HG03378 (cell line): ENCODE results near the gene FADD.
"Not testable (repeated sequence)": the region's sequence is repeated elsewhere in the genome, so short reads cannot be mapped to it uniquely, and the experiment has no call there.

Experiments used
- ATAC-seq: cut with Tn5 transposase; IDR thresholded peaks from one replicate; pipeline ENCODE4 v1.9.1; 2021; ENCODE audit warnings: mild to moderate bottlenecking, moderate library complexity; ENCODE audit not compliant: unreplicated experiment

FADD gene

GRCh38 chr11:70180906-70181305 is 22.2 kb upstream of the FADD start:
- no peak for ATAC-seq

DNA sequence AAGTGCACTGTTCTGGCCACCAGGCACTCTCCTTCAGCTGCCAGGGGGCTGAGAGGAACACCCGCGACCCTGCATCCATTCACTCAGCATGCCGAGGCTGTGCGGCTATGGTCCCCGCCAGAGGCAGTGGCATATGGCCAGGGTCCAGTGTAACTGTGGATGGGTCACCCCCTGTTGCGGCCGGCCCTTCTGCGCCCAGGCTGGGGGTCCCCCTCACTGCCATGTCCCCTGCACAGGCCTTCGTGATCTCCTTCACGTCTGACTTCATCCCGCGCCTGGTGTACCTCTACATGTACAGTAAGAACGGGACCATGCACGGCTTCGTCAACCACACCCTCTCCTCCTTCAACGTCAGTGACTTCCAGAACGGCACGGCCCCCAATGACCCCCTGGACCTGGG is 20.8 kb upstream of the FADD start:
- ATAC-seq = no peak

DNA sequence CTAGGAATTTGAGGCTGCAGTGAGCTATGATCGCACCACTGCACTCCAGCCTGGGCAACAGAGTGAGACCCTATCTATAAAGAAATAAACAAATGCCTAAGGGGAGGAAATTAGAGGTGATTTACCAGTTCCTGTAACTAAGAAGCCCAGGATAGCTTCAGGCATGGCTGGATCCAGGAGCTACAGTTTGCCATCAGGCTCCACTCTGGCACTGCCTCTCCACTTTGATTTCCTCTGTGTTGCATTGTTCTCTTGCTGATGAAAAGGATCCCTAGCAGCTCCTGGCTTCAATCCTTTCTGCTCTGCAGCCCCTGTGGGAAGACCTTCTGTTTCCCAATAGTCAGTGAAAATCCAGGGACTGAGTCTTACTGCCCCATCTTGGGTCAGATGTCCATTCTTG is 20.1 kb upstream of the FADD start:
- ATAC-seq = no peak

DNA sequence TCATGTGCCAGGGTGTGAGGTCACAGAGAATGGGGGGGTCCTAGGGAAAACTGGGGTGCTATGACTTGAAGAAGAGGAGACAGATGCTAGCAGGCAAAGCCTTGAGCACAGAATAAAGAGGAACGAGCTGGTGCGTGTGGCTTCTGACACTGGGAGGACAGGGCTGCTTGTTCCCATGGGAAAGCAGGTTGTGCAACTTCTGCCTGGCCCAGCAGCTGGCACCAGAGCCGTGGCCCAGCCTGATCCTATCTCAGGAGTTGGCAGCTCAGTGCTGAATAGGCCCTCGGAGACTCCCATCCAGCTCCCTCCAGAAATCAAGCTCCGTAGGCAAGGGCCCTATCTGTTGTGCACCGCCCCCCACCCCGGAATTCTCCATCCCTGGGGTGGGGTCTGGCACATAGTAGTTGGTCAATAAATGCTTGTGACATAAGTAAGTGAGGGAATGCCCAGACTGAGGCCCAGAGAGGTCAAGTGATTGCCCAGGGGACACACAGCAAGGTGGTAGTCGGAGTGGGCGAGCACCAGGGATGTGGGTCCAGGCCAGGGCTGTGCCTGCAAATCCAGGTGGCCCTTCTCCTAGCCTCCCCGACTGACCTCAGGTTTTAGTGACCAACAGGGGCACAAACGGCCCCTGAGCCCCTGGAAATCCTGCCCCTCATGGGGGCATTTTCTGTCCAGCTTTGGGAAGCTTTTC is 19.5 kb upstream of the FADD start:
- ATAC-seq = no peak

- ATAC-seq = no peak
Measured at GRCh38 chr11:70184396-70184795, 18.7 kb upstream of the FADD start.

- ATAC-seq = no peak
Measured at GRCh38 chr11:70185348-70186055, 17.6 kb upstream of the FADD start.

DNA sequence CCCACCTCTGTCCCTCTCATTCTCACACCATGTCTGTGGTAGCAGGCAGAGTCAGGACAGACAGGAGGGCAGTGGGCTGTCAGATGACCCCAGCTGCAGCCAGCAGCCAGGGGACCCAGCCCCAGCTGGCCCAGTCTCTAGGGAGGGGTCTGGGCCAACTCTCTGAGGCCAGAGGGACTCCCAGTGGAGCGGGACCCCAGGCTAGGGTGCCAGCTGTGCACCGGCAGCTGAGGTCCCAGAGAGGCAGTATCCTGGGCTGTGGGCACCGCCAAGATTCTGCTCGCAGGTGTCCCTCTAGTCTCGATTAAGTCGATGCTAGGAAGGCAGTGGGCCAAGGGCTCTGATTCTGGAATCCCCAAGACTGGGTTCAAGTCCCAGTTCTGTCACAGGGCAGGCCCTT is 16.7 kb upstream of the FADD start:
- no peak for ATAC-seq

- ATAC-seq = no peak
Measured at GRCh38 chr11:70186936-70187335, 16.2 kb upstream of the FADD start.

DNA sequence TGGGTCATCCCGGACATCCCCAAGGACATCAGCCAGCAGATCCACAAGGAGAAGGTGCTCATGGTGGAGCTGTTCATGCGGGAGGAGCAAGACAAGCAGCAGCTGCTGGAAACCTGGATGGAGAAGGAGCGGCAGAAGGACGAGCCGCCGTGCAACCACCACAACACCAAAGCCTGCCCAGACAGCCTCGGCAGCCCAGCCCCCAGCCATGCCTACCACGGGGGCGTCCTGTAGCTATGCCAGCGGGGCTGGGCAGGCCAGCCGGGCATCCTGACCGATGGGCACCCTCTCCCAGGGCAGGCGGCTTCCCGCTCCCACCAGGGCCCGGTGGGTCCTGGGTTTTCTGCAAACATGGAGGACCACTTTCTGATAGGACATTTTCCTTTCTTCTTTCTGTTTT is 15.3 kb upstream of the FADD start:
- ATAC-seq = no peak

GRCh38 chr11:70189622-70190021 is 13.5 kb upstream of the FADD start:
- no peak for ATAC-seq

GRCh38 chr11:70191495-70192140 is 11.5 kb upstream of the FADD start:
- no peak for ATAC-seq

DNA sequence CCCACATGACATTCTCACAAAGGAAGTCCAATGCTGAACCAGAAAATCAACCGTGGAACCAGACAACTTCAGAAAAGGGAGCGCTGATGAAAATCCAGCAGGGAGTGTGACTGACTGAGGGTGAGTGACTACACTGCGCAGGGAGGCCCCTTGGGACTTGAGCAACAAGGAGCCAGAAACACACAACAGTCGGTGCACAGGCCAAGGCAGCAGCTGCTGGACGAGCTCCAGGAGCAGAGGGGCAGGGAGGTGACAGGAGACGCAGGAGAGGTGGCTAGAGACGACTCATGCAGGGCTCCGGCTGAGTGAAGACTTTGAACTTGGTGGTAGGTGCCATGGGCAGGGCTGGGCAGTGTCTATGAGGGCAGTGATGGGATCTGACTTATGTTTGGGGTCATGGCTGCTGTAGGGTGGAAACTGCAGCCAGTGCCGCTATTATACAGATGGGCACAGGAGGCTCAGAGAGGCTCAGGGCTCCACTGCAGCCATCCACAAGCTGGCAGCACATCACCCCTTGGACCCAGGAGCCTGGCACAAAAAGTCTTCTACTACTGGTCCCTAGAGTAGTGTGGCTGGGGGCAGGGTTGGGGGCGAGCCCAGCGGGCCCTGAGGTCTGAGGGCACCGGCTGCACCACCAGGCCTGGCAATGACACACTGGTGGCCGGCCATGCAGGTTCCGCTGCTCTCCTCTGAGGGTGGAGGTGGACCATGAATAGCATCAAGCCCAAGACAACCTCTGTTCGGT is 10.3 kb upstream of the FADD start:
- no peak for ATAC-seq

DNA sequence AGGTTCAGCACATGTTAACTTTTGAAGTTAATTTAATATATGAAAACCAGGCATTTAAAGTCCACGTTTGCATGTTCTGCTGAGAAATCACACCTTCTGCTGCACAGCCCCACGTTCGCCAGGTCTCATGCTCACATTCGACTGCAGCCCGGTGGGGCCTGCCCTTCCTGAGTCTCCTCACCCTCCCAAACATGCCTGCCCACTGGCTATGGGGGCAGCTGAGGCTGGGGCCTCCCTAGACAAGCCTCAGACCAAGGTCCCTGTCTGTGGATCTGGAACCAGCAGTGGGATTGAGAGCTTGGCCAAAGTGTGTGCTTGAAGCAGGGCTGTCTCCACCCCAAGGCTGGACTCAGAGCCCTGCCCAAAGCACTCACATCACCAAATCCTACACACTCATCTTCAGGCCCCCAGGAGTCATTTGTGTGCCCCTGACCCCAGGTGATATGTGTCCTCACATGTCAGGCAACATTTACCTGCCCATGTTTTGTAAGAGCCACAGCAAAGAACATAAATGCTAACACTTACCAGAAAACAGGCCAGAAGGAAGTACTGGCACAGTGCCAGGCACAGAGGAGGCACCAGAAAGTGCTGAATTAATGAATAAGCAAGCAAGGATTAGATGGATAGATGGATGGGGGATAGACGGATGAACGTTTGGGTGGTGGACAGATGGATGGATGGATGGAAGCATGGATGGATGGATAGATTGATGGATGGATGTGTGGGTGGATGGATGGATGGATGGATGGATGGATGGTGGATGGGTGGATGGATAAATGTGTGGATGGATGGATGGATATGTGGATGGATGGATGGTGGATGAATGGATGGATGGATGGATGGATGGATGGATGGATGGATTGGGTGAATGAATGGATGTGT is 9.4 kb upstream of the FADD start:
- no peak for ATAC-seq

DNA sequence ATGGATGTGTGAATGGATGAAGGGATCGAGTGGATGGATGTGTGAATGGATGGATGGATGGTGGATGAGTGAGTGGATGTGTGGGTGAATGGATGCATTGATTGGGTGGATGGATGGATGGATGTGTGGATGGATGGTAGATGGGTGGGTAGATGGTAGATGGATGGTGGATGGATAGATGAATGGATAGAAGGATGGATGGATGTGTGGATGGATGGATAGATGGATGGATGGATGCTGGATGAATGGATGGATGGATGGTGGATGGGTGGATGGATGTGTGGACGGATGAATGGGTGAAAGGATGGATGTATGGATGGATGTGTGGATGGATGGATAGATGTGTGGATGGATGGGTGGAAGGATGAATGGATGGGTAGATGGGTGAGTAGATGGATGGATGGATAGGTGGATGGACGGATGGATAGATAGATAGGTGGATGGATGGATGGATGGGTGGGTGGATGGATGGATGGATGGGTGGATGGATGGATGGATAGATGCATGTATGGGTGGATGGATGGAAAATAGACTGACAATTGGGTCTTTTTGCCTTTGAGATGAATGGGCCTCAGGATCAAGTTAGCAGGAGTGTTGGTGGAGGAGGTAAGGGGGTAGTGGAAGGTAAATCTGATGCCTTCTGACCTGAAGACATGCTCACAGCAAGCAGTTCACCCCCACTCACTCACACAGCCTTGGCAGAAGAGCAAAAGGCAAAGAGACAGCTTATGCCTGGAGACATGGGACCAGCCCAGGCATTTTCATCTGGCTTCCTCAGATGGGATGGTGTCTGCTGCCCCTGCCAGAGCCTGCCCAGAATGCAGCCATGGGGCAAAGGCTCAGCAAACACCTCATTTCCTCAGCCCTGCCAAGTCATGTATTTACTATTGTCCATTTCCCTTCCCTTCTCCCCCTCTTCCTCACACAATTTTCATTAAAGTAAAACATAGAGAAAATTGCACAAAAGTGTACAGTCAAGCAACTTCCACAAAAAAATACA is 8.0 kb upstream of the FADD start:
- no peak for ATAC-seq

DNA sequence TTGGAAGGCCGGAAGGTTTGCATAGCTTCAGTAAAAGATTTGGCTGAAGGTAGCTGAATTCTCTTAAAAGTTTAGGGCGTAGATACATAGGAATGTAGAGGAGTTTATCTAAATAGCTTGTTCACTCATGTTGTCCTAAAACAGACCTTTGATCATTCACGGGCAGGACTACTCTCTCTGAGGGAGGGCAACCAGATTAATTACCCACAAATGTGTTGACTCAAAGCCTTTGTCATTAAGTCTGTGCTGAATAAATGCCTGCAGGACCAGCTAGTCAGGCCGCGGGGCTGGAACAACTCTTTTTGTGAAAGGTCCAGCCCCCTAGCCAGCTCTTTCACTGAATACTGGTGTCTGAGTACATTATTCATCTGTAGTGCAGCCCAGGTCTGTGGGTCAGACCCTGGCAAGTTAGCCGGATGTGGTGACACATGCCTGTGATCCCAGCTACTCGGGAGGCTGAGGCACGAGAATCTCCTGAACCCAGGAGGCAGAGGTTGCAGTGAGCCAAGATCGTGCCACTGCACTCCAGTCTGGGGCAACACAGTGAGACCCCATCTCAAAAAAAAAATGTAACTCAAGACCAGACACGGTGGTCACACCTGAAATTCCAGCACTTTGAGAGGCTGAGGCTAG is 2.8 kb upstream of the FADD start:
- no peak for ATAC-seq

- not testable (repeated sequence) for ATAC-seq
Measured at GRCh38 chr11:70201047-70201446, 2.0 kb upstream of the FADD start.

- ATAC-seq = no peak
Measured at GRCh38 chr11:70201882-70202861, 924 bp upstream of the FADD start.
